Sigmoid colon (tissue), 7 donors: ENCODE results near the gene MYBPC1. TPM values are rescaled to one million over a fixed set of nuclear protein-coding genes. Genes with fewer than 3 reads are reported as not detected.

Experiments used
- DNase-seq: peaks from one replicate; pipeline ENCODE4 v3.0.0-alpha.2; 2019
- H3K27ac ChIP-seq, 4 donors: fragments of 200-600 bp; sonication (generic); one replicate each; pipeline ENCODE4 v1.5.1; 2016 to 2019; ENCODE audit warnings: mild to moderate bottlenecking in 1 of 4
- H3K27me3 ChIP-seq, 3 donors: fragments of 200-600 bp; sonication (generic); one replicate each; pipeline ENCODE4 v1.5.1; 2019; ENCODE audit warnings: mild to moderate bottlenecking in 1 of 3
- H3K36me3 ChIP-seq, 4 donors: fragments of 200-600 bp; sonication (generic); one replicate each; pipeline ENCODE4 v1.5.1; 2016 to 2019
- H3K4me1 ChIP-seq, 4 donors: fragments of 200-600 bp; sonication (generic); one replicate each; pipeline ENCODE4 v1.5.1; 2017 to 2019
- H3K4me3 ChIP-seq, 4 donors: fragments of 200-600 bp; sonication (generic); one replicate each; pipeline ENCODE4 v1.5.1; 2017 to 2019; ENCODE audit warnings: mild to moderate bottlenecking in 2 of 4, moderate library complexity in 1 of 4
- H3K9me3 ChIP-seq, 4 donors: fragments of 200-600 bp in 3 of 4; sonication (generic) in 3 of 4; one replicate each; pipeline versions ENCODE4 v1.5.1 to v1.6.1; 2013 to 2019
- CTCF ChIP-seq, 4 experiments: fragments of 450-650 bp in 3 of 4; fragments of 200-600 bp in 1 of 4; IDR thresholded peaks; one replicate each; pipeline ENCODE4 v1.5.1; 2016 to 2019; ENCODE audit warnings: antibody characterized with exemption in 4 of 4, mild to moderate bottlenecking in 3 of 4, moderate library complexity in 2 of 4
- EP300 ChIP-seq, 4 donors: sonication (generic); formaldehyde crosslinking; IDR thresholded peaks; one replicate each; pipeline ENCODE4 v1.6.1; 2017; ENCODE audit warnings: antibody characterized with exemption in 4 of 4
- POLR2A ChIP-seq, 2 donors: fragments of 450-650 bp; IDR thresholded peaks; one replicate each; pipeline ENCODE4 v1.6.1; 2016; ENCODE audit warnings: antibody characterized with exemption in 2 of 2, mild to moderate bottlenecking in 2 of 2, moderate library complexity in 2 of 2
- POLR2AphosphoS5 ChIP-seq, 4 donors: sonication (generic); formaldehyde crosslinking; IDR thresholded peaks; one replicate each; pipeline ENCODE4 v1.6.1; 2017; ENCODE audit warnings: antibody characterized with exemption in 4 of 4
- WGBS, 2 donors: extraction: QIAGEN DNeasy Blood & Tissue Kit; methylation state at CpG; one replicate each; pipeline ENCODE4 v1.1.7; 2013; 5-methylcytosine and 5-hydroxymethylcytosine counted together
- intact Hi-C: fragments of 100-400 bp; cut with DNase I; formaldehyde crosslinking; loops from one replicate; pipeline ENCODE4 v1.15.1; 2023
- polyA plus RNA-seq, 3 donors: library from polyadenylated mRNA; stranded (reverse); fragments of 200-250 nt; gene quantifications; one replicate each; pipeline ENCODE4 v1.2.3, GENCODE V29; 2013
- total RNA-seq, 4 donors: library from RNA; depleted of rRNA; stranded (reverse); fragments of >200 nt; gene quantifications; one replicate each; pipeline ENCODE4 v1.1.0, GENCODE V29; 2016
- donor health status: healthy with polysubstance abuse.
- donor health status: Bipolar disorder and iron deficiency.
- donor health status: healthy.

Gene MYBPC1
- total and polyA plus RNA-seq, 7 donors = 0.16 to 18.6 (median 2.1) TPM

GRCh38 chr12:101637936-101638335 lies 43.2 kb downstream of the MYBPC1 start:
- Histone ChIP-seq H3K4me1 (peaks cover 0 to 7% (median 5%) of the 10 kb centered on the region in 4 donors), H3K9me3 (no peaks in the 10 kb centered on the region), H3K36me3 (no peaks in the 10 kb centered on the region), H3K27ac (no peak overlapping the region), H3K27me3 (peaks cover 0 to 27% (median 0%) of the 10 kb centered on the region in 3 donors), H3K4me3 (no peak overlapping the region)
- TF ChIP-seq POLR2A (IDR thresholded peaks at IDR 0.05) (no peak), CTCF (IDR thresholded peaks at IDR 0.05) (no peak), POLR2AphosphoS5 (IDR thresholded peaks at IDR 0.05) (no peak), EP300 (IDR thresholded peaks at IDR 0.05) (no peak)
- 25 to 71% methylated on average over 3 of the region's 3 CpGs for WGBS, 2 donors
- no peak for DNase-seq
- intact Hi-C loops = no loop called here

- intact Hi-C loops = no loop called here
- DNase-seq = no peak
- Histone ChIP-seq H3K4me3 (peak overlapping the region in 1 of 4 donors; percentile 25), H3K4me1 (peaks cover 0 to 7% (median 5%) of the 10 kb centered on the region in 4 donors), H3K27me3 (peaks cover 0 to 27% (median 0%) of the 10 kb centered on the region in 3 donors), H3K9me3 (no peaks in the 10 kb centered on the region), H3K27ac (no peak overlapping the region), H3K36me3 (no peaks in the 10 kb centered on the region)
- 26 to 49% methylated on average over 36 of the region's 36 CpGs for whole genome bisulfite sequencing, 2 donors
- TF ChIP-seq POLR2A (IDR thresholded peaks at IDR 0.05) (no peak), CTCF (IDR thresholded peaks at IDR 0.05) (no peak), POLR2AphosphoS5 (IDR thresholded peaks at IDR 0.05) (no peak), EP300 (IDR thresholded peaks at IDR 0.05) (no peak)
These were observed 47.6 kb downstream of the MYBPC1 start for GRCh38 chr12:101642115-101643067.

GRCh38 chr12:101647711-101648110 lies 52.9 kb downstream of the MYBPC1 start:
- Histone ChIP-seq H3K27me3 (peaks cover 0 to under 1% (median 0%) of the 10 kb centered on the region in 3 donors), H3K4me3 (no peak overlapping the region), H3K9me3 (no peaks in the 10 kb centered on the region), H3K36me3 (no peaks in the 10 kb centered on the region), H3K27ac (no peak overlapping the region), H3K4me1 (no peaks in the 10 kb centered on the region)
- no peak for DNase-seq
- 87 to 91% methylated on average over 2 of the region's 2 CpGs for WGBS, 2 donors
- intact Hi-C loops = no loop called here
- TF ChIP-seq CTCF (IDR thresholded peaks at IDR 0.05) = no peak
- no peak for TF ChIP-seq EP300 (IDR thresholded peaks at IDR 0.05)
- no peak for TF ChIP-seq POLR2A (IDR thresholded peaks at IDR 0.05)
- no peak for TF ChIP-seq POLR2AphosphoS5 (IDR thresholded peaks at IDR 0.05)

GRCh38 chr12:101648195-101648594 lies 53.4 kb downstream of the MYBPC1 start:
- no peak for DNase-seq
- 72 to 77% methylated on average over 2 of the region's 2 CpGs for whole genome bisulfite sequencing, 2 donors
- H3K4me3 ChIP-seq = no peak overlapping the region
- intact Hi-C loops = no loop called here
- no peaks in the 10 kb centered on the region for H3K4me1 ChIP-seq
- TF ChIP-seq CTCF (IDR thresholded peaks at IDR 0.05) (no peak), POLR2AphosphoS5 (IDR thresholded peaks at IDR 0.05) (no peak), POLR2A (IDR thresholded peaks at IDR 0.05) (no peak), EP300 (IDR thresholded peaks at IDR 0.05) (no peak)
- H3K27ac ChIP-seq = no peak overlapping the region
- no peaks in the 10 kb centered on the region for H3K27me3 ChIP-seq
- H3K36me3 ChIP-seq = no peaks in the 10 kb centered on the region
- H3K9me3 ChIP-seq = no peaks in the 10 kb centered on the region
